Stomach (tissue), 4 donors: ENCODE data around the gene EPB41.

Experiments used
- EP300 ChIP-seq: sonication (generic); formaldehyde crosslinking; IDR thresholded peaks from one replicate; pipeline ENCODE4 v1.6.1; 2017; ENCODE audit warnings: antibody characterized with exemption
- POLR2A ChIP-seq, 4 donors: fragments of 450-650 bp; IDR thresholded peaks; one replicate each; pipeline ENCODE4 v1.6.1; 2016; ENCODE audit warnings: antibody characterized with exemption in 4 of 4, control low read depth in 2 of 4, mild to moderate bottlenecking in 1 of 4, moderate library complexity in 1 of 4
- TF ChIP-seq, protein P1 (sequence below), 7 experiments: fragments of 450-650 bp in 4 of 7; fragments of 200-600 bp in 3 of 7; sonication (generic) in 3 of 7; IDR thresholded peaks; one replicate each; pipeline ENCODE4 v1.5.1; 2016 to 2019; ENCODE audit warnings: antibody characterized with exemption in 7 of 7, control low read depth in 2 of 7, mild to moderate bottlenecking in 1 of 7

DNA sequence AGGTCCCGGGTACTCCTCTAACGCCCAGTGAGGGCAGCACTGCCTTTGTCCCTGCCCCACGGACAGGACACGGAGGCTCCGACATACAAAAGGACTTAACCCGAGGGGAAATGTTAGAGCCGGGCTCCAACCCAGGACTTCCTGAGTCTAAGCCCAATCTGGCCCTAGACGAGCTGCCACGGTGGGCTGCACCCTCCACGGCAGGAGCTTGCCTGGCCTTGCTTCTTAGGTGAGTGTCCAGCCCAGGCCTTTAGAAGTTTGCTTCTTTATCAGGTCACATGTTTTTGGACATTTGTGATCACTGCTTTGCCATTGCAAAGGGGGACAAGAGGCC, 220.3 kb downstream of the EPB41 start:
- TF ChIP-seq POLR2A (IDR thresholded peaks at IDR 0.05): no peak
- TF ChIP-seq, protein P1, sequence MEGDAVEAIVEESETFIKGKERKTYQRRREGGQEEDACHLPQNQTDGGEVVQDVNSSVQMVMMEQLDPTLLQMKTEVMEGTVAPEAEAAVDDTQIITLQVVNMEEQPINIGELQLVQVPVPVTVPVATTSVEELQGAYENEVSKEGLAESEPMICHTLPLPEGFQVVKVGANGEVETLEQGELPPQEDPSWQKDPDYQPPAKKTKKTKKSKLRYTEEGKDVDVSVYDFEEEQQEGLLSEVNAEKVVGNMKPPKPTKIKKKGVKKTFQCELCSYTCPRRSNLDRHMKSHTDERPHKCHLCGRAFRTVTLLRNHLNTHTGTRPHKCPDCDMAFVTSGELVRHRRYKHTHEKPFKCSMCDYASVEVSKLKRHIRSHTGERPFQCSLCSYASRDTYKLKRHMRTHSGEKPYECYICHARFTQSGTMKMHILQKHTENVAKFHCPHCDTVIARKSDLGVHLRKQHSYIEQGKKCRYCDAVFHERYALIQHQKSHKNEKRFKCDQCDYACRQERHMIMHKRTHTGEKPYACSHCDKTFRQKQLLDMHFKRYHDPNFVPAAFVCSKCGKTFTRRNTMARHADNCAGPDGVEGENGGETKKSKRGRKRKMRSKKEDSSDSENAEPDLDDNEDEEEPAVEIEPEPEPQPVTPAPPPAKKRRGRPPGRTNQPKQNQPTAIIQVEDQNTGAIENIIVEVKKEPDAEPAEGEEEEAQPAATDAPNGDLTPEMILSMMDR (IDR thresholded peaks at IDR 0.05): no peak
- no peak for TF ChIP-seq EP300
